GM23248 (cell line): Measurements from ENCODE around the gene CACNA1I. TPM values are rescaled to one million over a fixed set of nuclear protein-coding genes. Genes with fewer than 3 reads are reported as not detected.

Source experiments
- DNase-seq: peaks from one replicate; pipeline ENCODE4 v3.0.0-alpha.2; 2015
- H2AFZ ChIP-seq: fragments of 200-600 bp; sonication (generic); 2 replicates; pipeline ENCODE4 v1.6.1; 2016; ENCODE audit warnings: antibody characterized with exemption
- H3F3A ChIP-seq: fragments of 200-600 bp; sonication (generic); 2 replicates; pipeline ENCODE4 v1.6.1; 2016; ENCODE audit warnings: mild to moderate bottlenecking, antibody characterized with exemption, mixed run types; ENCODE audit not compliant: insufficient read depth
- H3K27ac ChIP-seq: fragments of 200-600 bp; sonication (generic); 2 replicates; pipeline ENCODE4 v1.5.1; 2016; ENCODE audit warnings: mild to moderate bottlenecking
- H3K27me3 ChIP-seq: fragments of 200-600 bp; sonication (generic); replicated peaks from 2 replicates; pipeline ENCODE4 v1.6.1; 2016; ENCODE audit warnings: mild to moderate bottlenecking; ENCODE audit not compliant: insufficient read depth
- H3K36me3 ChIP-seq: fragments of 200-600 bp; sonication (generic); 2 replicates; pipeline ENCODE4 v1.6.1; 2016; ENCODE audit warnings: low read depth, mild to moderate bottlenecking
- H3K4me1 ChIP-seq: fragments of 200-600 bp; sonication (generic); 2 replicates; pipeline ENCODE4 v1.6.1; 2016; ENCODE audit warnings: mild to moderate bottlenecking; ENCODE audit not compliant: insufficient read depth
- H3K4me2 ChIP-seq: fragments of 200-600 bp; sonication (generic); one replicate; pipeline ENCODE4 v1.6.1; 2016; ENCODE audit warnings: mild to moderate bottlenecking; ENCODE audit not compliant: unreplicated experiment
- H3K4me3 ChIP-seq: fragments of 200-600 bp; sonication (generic); 2 replicates; pipeline ENCODE4 v1.5.1; 2016; ENCODE audit warnings: mild to moderate bottlenecking
- H3K79me2 ChIP-seq: fragments of 200-600 bp; sonication (generic); 2 replicates; pipeline ENCODE4 v1.6.1; 2016; ENCODE audit warnings: mild to moderate bottlenecking; ENCODE audit not compliant: insufficient read depth
- H3K9ac ChIP-seq: fragments of 200-600 bp; sonication (generic); 2 replicates; pipeline ENCODE4 v1.6.1; 2016; ENCODE audit warnings: mild to moderate bottlenecking
- H3K9me2 ChIP-seq: fragments of 200-600 bp; sonication (generic); 2 replicates; pipeline ENCODE4 v1.6.1; 2016; ENCODE audit warnings: mixed run types, mild to moderate bottlenecking, moderate library complexity; ENCODE audit not compliant: insufficient read depth
- H3K9me3 ChIP-seq: fragments of 200-600 bp; sonication (generic); one replicate; pipeline ENCODE4 v1.6.1; 2017; ENCODE audit warnings: low read depth
- H4K20me1 ChIP-seq: fragments of 200-600 bp; sonication (generic); 2 replicates; pipeline ENCODE4 v1.6.0; 2016; ENCODE audit not compliant: insufficient read depth
- EZH2 ChIP-seq: fragments of 200-600 bp; sonication (generic); IDR thresholded peaks from 2 replicates; pipeline ENCODE4 v1.6.1; 2018; ENCODE audit warnings: antibody characterized with exemption, mild to moderate bottlenecking; ENCODE audit not compliant: insufficient read depth, poor library complexity, severe bottlenecking
- EZH2phosphoT487 ChIP-seq: fragments of 200-600 bp; sonication (generic); IDR thresholded peaks from 2 replicates; pipeline ENCODE4 v1.6.1; 2018; ENCODE audit warnings: antibody characterized with exemption, moderate library complexity, mild to moderate bottlenecking, low read depth; ENCODE audit not compliant: insufficient read depth
- WGBS, 2 experiments: methylation state at CpG; one replicate each; pipeline ENCODE4 v1.1.6; 2015 to 2017; ENCODE audit warnings: low lambda C conversion rate in 2 of 2, low coverage in 1 of 2; ENCODE audit errors: missing lambda C conversion rate in 2 of 2; 5-methylcytosine and 5-hydroxymethylcytosine counted together
- in situ Hi-C: fragments of 300-500 bp; cut with MboI; formaldehyde crosslinking; loops from 2 replicates; pipeline ENCODE4 v1.15.0; 2020
- polyA plus RNA-seq: library from polyadenylated mRNA; unstranded; fragments of >200 nt; fragmentation: Nextera tagmentation; extraction: Ambion mirVana; gene quantifications from 2 replicates; pipeline ENCODE4 v1.2.1, GENCODE V29; 2016
- total RNA-seq: library from RNA; depleted of rRNA; stranded (reverse); fragments of >200 nt; shearing (Covaris generic); gene quantifications from 2 replicates; pipeline ENCODE4 v1.2.3, GENCODE V29; 2014

The CACNA1I gene
- total and polyA plus RNA-seq, 2 experiments from 2014 or later: not detected

DNA sequence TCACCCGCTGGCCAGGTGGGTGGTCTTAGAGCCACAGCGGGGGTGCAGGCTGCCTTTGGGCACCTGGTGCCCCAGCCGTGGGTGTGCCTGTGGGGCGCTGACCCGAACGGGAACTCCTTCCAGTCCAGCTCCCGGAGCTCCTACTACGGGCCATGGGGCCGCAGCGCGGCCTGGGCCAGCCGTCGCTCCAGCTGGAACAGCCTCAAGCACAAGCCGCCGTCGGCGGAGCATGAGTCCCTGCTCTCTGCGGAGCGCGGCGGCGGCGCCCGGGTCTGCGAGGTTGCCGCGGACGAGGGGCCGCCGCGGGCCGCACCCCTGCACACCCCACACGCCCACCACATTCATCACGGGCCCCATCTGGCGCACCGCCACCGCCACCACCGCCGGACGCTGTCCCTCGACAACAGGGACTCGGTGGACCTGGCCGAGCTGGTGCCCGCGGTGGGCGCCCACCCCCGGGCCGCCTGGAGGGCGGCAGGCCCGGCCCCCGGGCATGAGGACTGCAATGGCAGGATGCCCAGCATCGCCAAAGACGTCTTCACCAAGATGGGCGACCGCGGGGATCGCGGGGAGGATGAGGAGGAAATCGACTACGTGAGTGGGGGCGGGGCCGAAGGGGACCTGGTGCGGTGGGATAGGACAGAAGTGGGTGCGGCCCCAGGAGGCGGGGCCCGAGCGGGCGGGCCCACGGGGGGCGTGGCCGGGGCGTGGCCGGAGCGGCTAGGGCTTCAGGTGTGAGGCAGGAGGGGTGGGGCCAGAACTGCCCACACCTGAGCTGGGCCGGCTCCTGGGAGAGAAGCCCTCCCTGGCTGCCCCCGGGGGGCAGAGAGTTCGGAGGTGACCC, 91.5 kb downstream of the CACNA1I start:
- H2AFZ ChIP-seq: no peak overlapping the region
- H3K27me3 ChIP-seq: peaks cover 51% of the 10 kb centered on the region
- no peak overlapping the region for H3K4me2 ChIP-seq
- DNase-seq: no peak
- no peak overlapping the region for H3K9ac ChIP-seq
- H3K4me1 ChIP-seq: no peaks in the 10 kb centered on the region
- H3K27ac ChIP-seq: no peak overlapping the region
- no peaks in the 10 kb centered on the region for H3K36me3 ChIP-seq
- no peaks in the 10 kb centered on the region for H3F3A ChIP-seq
- TF ChIP-seq EZH2phosphoT487 (no peak), EZH2 (no peak)
- H4K20me1 ChIP-seq: no peaks in the 10 kb centered on the region
- no peaks in the 10 kb centered on the region for H3K79me2 ChIP-seq
- in situ Hi-C loops: no loop called here
- 2 to 4% methylated on average over 45 to 74 of the region's 77 CpGs for WGBS, 2 experiments
- no peak overlapping the region for H3K4me3 ChIP-seq
- H3K9me3 ChIP-seq: no peaks in the 10 kb centered on the region
- H3K9me2 ChIP-seq: no peaks in the 10 kb centered on the region

DNA sequence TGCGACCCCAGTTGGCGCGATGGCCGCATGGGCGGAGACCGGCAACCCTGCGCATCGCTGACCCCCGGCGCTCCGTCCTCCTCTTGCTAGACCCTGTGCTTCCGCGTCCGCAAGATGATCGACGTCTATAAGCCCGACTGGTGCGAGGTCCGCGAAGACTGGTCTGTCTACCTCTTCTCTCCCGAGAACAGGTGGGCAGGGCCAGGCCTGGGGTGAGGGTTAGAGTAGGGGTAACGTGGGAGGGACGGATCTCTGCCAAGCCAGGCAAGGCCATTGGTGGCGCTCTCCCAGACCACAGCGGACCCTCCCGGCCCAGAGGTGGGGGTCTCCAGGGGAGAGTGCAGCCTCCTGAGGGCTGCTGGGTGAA, 92.1 kb downstream of the CACNA1I start:
- no peak overlapping the region for H3K4me2 ChIP-seq
- no peak overlapping the region for H3K27ac ChIP-seq
- WGBS, 2 experiments: 16 to 17% methylated on average over 22 to 26 of the region's 26 CpGs
- no peak for DNase-seq
- H3K27me3 ChIP-seq: peaks cover 45% of the 10 kb centered on the region
- no peaks in the 10 kb centered on the region for H3K9me2 ChIP-seq
- no peaks in the 10 kb centered on the region for H3K79me2 ChIP-seq
- no peaks in the 10 kb centered on the region for H3K9me3 ChIP-seq
- no peak overlapping the region for H2AFZ ChIP-seq
- H3F3A ChIP-seq: no peaks in the 10 kb centered on the region
- in situ Hi-C loops: no loop called here
- H4K20me1 ChIP-seq: no peaks in the 10 kb centered on the region
- H3K4me3 ChIP-seq: no peak overlapping the region
- TF ChIP-seq EZH2 (no peak), EZH2phosphoT487 (no peak)
- no peaks in the 10 kb centered on the region for H3K4me1 ChIP-seq
- H3K36me3 ChIP-seq: no peaks in the 10 kb centered on the region
- no peak overlapping the region for H3K9ac ChIP-seq

DNA sequence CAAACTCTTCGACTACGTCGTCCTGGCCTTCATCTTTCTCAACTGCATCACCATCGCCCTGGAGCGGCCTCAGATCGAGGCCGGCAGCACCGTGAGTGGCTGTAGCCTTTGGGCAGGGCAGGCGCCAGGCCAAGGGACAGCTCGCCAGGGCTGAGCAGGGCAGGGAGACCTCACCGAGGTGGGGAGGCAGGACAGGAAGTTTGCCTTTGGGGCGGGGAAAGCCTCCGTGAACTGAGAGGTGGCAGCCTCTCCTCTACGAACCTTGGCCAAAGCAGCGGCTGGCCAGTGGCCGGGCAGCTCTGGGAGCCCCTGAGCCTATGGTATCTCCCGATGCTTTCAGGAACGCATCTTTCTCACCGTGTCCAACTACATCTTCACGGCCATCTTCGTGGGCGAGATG, 93.2 kb downstream of the CACNA1I start:
- Histone ChIP-seq H3K79me2 (no peaks in the 10 kb centered on the region), H3K4me1 (no peaks in the 10 kb centered on the region), H3K27me3 (peaks cover 37% of the 10 kb centered on the region), H3K4me2 (no peak overlapping the region), H3F3A (no peaks in the 10 kb centered on the region), H3K9me3 (no peaks in the 10 kb centered on the region), H3K9me2 (no peaks in the 10 kb centered on the region), H4K20me1 (no peaks in the 10 kb centered on the region), H2AFZ (no peak overlapping the region), H3K27ac (no peak overlapping the region), H3K36me3 (no peaks in the 10 kb centered on the region), H3K9ac (no peak overlapping the region), H3K4me3 (no peak overlapping the region)
- DNase-seq: no peak
- no peak for TF ChIP-seq EZH2
- no peak for TF ChIP-seq EZH2phosphoT487
- WGBS, 2 experiments: 45 to 47% methylated on average over 13 to 22 of the region's 22 CpGs
- in situ Hi-C loops: no loop called here

DNA sequence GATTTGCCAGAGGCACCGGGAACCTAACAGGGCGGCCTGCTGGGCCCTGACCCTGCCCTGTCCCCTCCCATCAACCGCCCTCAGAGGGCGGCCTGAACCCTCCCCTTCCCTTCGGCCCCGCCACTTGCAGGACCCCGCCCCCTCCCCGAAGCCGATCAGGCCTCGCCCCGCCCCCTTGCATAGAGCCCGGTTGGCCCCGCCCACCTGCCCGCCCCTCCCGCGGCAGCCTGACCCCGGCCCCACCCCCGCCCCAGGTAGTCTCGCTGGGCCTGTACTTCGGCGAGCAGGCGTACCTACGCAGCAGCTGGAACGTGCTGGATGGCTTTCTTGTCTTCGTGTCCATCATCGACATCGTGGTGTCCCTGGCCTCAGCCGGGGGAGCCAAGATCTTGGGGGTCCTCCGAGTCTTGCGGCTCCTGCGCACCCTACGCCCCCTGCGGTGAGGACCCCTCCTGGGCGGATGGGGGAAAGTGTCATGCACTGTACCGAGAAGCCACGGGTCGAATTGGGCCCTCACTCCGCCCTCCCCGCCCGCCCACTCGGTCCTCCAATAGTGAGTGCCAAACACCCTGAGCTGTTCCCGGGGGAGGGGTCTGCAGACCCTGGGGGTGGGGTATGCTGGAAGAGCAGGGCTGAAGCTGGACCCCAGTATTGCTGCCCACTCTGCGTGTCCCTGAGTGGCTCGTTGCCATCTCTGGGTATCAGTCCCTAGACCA, 94.1 kb downstream of the CACNA1I start:
- Histone ChIP-seq H3K4me3 (no peak overlapping the region), H3K79me2 (no peaks in the 10 kb centered on the region), H3K9me3 (no peaks in the 10 kb centered on the region), H3K36me3 (no peaks in the 10 kb centered on the region), H3K4me2 (no peak overlapping the region), H3F3A (no peaks in the 10 kb centered on the region), H3K9me2 (no peaks in the 10 kb centered on the region), H3K27ac (no peak overlapping the region), H3K9ac (no peak overlapping the region), H4K20me1 (no peaks in the 10 kb centered on the region), H3K27me3 (peaks cover 37% of the 10 kb centered on the region), H2AFZ (no peak overlapping the region), H3K4me1 (no peaks in the 10 kb centered on the region)
- WGBS, 2 experiments: 1 to 5% methylated on average over 15 to 42 of the region's 44 CpGs
- in situ Hi-C loops: no loop called here
- no peak for DNase-seq
- TF ChIP-seq EZH2phosphoT487 (no peak), EZH2 (no peak)
